Liver (tissue), 9 donors: ENCODE measurements around the gene ZNF639. TPM values are rescaled to one million over a fixed set of nuclear protein-coding genes. Genes with fewer than 3 reads are reported as not detected.
"Not testable (repeated sequence)": the region's sequence is repeated elsewhere in the genome, so short reads cannot be mapped to it uniquely, and the experiment has no call there.

Source experiments
- DNase-seq: peaks from one replicate; pipeline ENCODE4 v3.0.0-alpha.2; 2017; ENCODE audit warnings: low spot score
- H3K27ac ChIP-seq, 2 donors: one replicate each; pipeline ENCODE4 v1.7.0; 2013; ENCODE audit warnings: inconsistent platforms in 2 of 2, low read length in 2 of 2, control low read depth in 1 of 2, low read depth in 1 of 2, mild to moderate bottlenecking in 1 of 2
- H3K27me3 ChIP-seq, 4 donors: one replicate each; pipeline versions ENCODE4 v1.6.1 to v1.7.0; 2013; ENCODE audit warnings: low read length in 3 of 4, inconsistent platforms in 1 of 4, mild to moderate bottlenecking in 1 of 4, moderate library complexity in 1 of 4; ENCODE audit not compliant: control insufficient read depth in 4 of 4, insufficient read depth in 4 of 4
- H3K36me3 ChIP-seq, 4 donors: one replicate each; pipeline versions ENCODE4 v1.6.1 to v1.7.0; 2013; ENCODE audit warnings: low read length in 3 of 4, mild to moderate bottlenecking in 3 of 4, low read depth in 1 of 4, moderate library complexity in 1 of 4; ENCODE audit not compliant: control insufficient read depth in 4 of 4, insufficient read depth in 3 of 4
- H3K4me1 ChIP-seq, 4 donors: one replicate each; pipeline versions ENCODE4 v1.6.1 to v1.7.0; 2013; ENCODE audit warnings: low read length in 3 of 4, mild to moderate bottlenecking in 3 of 4, moderate library complexity in 1 of 4; ENCODE audit not compliant: control insufficient read depth in 4 of 4, insufficient read depth in 4 of 4
- H3K4me3 ChIP-seq, 3 donors: one replicate each; pipeline versions ENCODE4 v1.6.1 to v1.7.0; 2013; ENCODE audit warnings: low read length in 3 of 3, control low read depth in 1 of 3, low read depth in 1 of 3, mild to moderate bottlenecking in 1 of 3
- H3K9ac ChIP-seq, 2 donors: one replicate each; pipeline ENCODE4 v1.7.0; 2013; ENCODE audit warnings: low read length in 2 of 2, mild to moderate bottlenecking in 2 of 2, moderate library complexity in 2 of 2, control low read depth in 1 of 2, low read depth in 1 of 2
- H3K9me3 ChIP-seq, 4 donors: one replicate each; pipeline versions ENCODE4 v1.6.1 to v1.7.0; 2013; ENCODE audit warnings: low read length in 3 of 4; ENCODE audit not compliant: control insufficient read depth in 4 of 4
- EGR1 ChIP-seq, 2 donors: IDR thresholded peaks; 2 replicates each; pipeline ENCODE4 v1.6.1; 2016 to 2018; ENCODE audit warnings: antibody characterized with exemption in 2 of 2, low read depth in 2 of 2
- FOXA1 ChIP-seq: IDR thresholded peaks from 2 replicates; pipeline ENCODE4 v1.6.1; 2016; ENCODE audit warnings: antibody characterized with exemption
- FOXA2 ChIP-seq: IDR thresholded peaks from 2 replicates; pipeline ENCODE4 v1.6.1; 2016; ENCODE audit warnings: antibody characterized with exemption
- GABPA ChIP-seq, 2 donors: IDR thresholded peaks in 1 of 2; conservative IDR thresholded peaks in 1 of 2; 2 replicates each; pipeline ENCODE4 v1.6.1; 2016; ENCODE audit warnings: antibody characterized with exemption in 2 of 2, mild to moderate bottlenecking in 1 of 2, moderate library complexity in 1 of 2
- HNF4A ChIP-seq, 2 donors: conservative IDR thresholded peaks; 2 replicates each; pipeline ENCODE4 v1.6.1; 2016; ENCODE audit warnings: antibody characterized with exemption in 2 of 2, mild to moderate bottlenecking in 2 of 2
- HNF4G ChIP-seq: IDR thresholded peaks from 2 replicates; pipeline ENCODE4 v1.6.1; 2016; ENCODE audit warnings: antibody characterized with exemption
- MAX ChIP-seq: IDR thresholded peaks from 2 replicates; pipeline ENCODE4 v1.6.1; 2016; ENCODE audit warnings: antibody characterized with exemption
- RAD21 ChIP-seq, 2 donors: IDR thresholded peaks; 2 replicates each; pipeline ENCODE4 v1.6.1; 2016; ENCODE audit warnings: antibody characterized with exemption in 2 of 2, mild to moderate bottlenecking in 2 of 2
- SP1 ChIP-seq: IDR thresholded peaks from 2 replicates; pipeline ENCODE4 v1.6.1; 2018; ENCODE audit warnings: antibody characterized with exemption, mild to moderate bottlenecking
- YY1 ChIP-seq: IDR thresholded peaks from 2 replicates; pipeline ENCODE4 v1.6.1; 2016; ENCODE audit warnings: antibody characterized with exemption, mild to moderate bottlenecking
- WGBS: extraction: QIAGEN DNeasy Blood & Tissue Kit; methylation state at CpG from one replicate; pipeline ENCODE4 v1.1.7; 2013; 5-methylcytosine and 5-hydroxymethylcytosine counted together
- polyA plus RNA-seq, 2 donors: library from polyadenylated mRNA; stranded (reverse) in 1 of 2; unstranded in 1 of 2; fragments of 200-250 nt in 1 of 2; fragments of >200 nt in 1 of 2; fragmentation: Nextera tagmentation in 1 of 2; extraction: Ambion mirVana in 1 of 2; gene quantifications; one replicate each; pipeline versions ENCODE4 v1.2.1 to v1.2.3, GENCODE V29; 2013 to 2015
- total RNA-seq, 2 donors: library from RNA; depleted of rRNA; stranded (reverse); fragments of >200 nt; gene quantifications; one replicate each; pipeline ENCODE4 v1.2.3, GENCODE V29; 2014
- TF ChIP-seq, protein P1 (sequence below): fragments of 150-350 bp; IDR thresholded peaks from 2 replicates; pipeline ENCODE4 v1.5.1; 2017; ENCODE audit warnings: improper control_type of control experiment, low read depth, low read length; ENCODE audit not compliant: missing input control
- TF ChIP-seq, protein P2 (sequence below): IDR thresholded peaks from 2 replicates; pipeline ENCODE4 v1.6.1; 2016; ENCODE audit warnings: antibody characterized with exemption
- TF ChIP-seq, protein P3 (sequence below): IDR thresholded peaks from 2 replicates; pipeline ENCODE4 v1.6.1; 2016; ENCODE audit warnings: antibody characterized with exemption, mild to moderate bottlenecking
- donor health status: healthy.
- donor health status: healthy.
- donor health status: healthy.
- donor health status: healthy.
- donor health status: healthy.

Gene ZNF639, protein sequence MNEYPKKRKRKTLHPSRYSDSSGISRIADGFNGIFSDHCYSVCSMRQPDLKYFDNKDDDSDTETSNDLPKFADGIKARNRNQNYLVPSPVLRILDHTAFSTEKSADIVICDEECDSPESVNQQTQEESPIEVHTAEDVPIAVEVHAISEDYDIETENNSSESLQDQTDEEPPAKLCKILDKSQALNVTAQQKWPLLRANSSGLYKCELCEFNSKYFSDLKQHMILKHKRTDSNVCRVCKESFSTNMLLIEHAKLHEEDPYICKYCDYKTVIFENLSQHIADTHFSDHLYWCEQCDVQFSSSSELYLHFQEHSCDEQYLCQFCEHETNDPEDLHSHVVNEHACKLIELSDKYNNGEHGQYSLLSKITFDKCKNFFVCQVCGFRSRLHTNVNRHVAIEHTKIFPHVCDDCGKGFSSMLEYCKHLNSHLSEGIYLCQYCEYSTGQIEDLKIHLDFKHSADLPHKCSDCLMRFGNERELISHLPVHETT
- total RNA-seq = 10 to 100 TPM; 21.1 to 23.4 TPM
- 10 to 100 TPM in 1 of 2 donors, 1 to 10 TPM in 1; 8.7 to 11.6 TPM for polyA plus RNA-seq

- Histone ChIP-seq H3K4me1 (peaks cover 2 to 26% (median 13%) of the 10 kb centered on the region in 4 donors), H3K27ac (peak within 1 kb of the TSS; percentile 86 to 91), H3K9me3 (no peaks in the 10 kb centered on the region), H3K9ac (peak within 1 kb of the TSS; percentile 78 to 96), H3K27me3 (no peaks in the 10 kb centered on the region), H3K4me3 (peak within 1 kb of the TSS; percentile 66 to 95 (median 93)), H3K36me3 (peaks cover 0 to 4% (median 1%) of the 10 kb centered on the region in 4 donors)
- peak; percentile 85 for DNase-seq
- WGBS = under 1% methylated on average over 75 of the region's 75 CpGs
- TF ChIP-seq RAD21 (IDR thresholded peaks at IDR 0.05) = peak in 1 of 2 donors; percentile 38
- TF ChIP-seq, protein P1, sequence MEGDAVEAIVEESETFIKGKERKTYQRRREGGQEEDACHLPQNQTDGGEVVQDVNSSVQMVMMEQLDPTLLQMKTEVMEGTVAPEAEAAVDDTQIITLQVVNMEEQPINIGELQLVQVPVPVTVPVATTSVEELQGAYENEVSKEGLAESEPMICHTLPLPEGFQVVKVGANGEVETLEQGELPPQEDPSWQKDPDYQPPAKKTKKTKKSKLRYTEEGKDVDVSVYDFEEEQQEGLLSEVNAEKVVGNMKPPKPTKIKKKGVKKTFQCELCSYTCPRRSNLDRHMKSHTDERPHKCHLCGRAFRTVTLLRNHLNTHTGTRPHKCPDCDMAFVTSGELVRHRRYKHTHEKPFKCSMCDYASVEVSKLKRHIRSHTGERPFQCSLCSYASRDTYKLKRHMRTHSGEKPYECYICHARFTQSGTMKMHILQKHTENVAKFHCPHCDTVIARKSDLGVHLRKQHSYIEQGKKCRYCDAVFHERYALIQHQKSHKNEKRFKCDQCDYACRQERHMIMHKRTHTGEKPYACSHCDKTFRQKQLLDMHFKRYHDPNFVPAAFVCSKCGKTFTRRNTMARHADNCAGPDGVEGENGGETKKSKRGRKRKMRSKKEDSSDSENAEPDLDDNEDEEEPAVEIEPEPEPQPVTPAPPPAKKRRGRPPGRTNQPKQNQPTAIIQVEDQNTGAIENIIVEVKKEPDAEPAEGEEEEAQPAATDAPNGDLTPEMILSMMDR = peak; percentile 78
- no peak for TF ChIP-seq FOXA2
- peak; percentile 31 to 34 for TF ChIP-seq HNF4A (conservative IDR thresholded peaks at IDR 0.05)
- no peak for TF ChIP-seq HNF4G
These were observed at the start of gene ZNF639 for GRCh38 chr3:179322286-179323196. ZNF639 (plus strand) TSS chr3:179323031; CDS start chr3:179328294, 5,263 bp downstream.

DNA sequence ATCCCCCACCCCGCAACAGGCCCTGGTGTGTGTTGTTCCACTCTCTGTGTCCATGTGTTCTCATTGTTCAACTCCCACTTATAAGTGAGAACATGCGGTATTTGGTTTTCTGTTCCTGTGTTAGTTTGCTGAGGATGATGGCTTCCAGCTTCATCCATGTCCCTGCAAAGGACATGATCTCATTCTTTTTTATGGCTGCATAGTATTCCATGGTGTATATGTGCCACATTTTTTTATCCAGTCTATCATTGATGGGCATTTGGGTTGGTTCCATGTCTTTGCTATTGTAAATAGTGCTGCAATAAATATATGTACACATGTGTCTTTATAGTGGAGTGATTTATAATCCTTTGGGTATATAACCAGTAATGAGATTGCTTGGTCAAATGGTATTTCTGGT, 48.4 kb upstream of the ZNF639 start:
- H3K4me1 ChIP-seq, H3K27me3 ChIP-seq, H3K9me3 ChIP-seq, H3K27ac ChIP-seq, H3K36me3 ChIP-seq, H3K9ac ChIP-seq, H3K4me3 ChIP-seq, DNase-seq: not testable (repeated sequence)
- WGBS = 97% methylated on average over 2 of the region's 2 CpGs

- H3K36me3 ChIP-seq = no peaks in the 10 kb centered on the region
- H3K4me1 ChIP-seq = no peaks in the 10 kb centered on the region
- H3K9ac ChIP-seq = no peak overlapping the region
- no peak overlapping the region for H3K27ac ChIP-seq
- TF ChIP-seq SP1 = no peak
- TF ChIP-seq, protein P2, sequence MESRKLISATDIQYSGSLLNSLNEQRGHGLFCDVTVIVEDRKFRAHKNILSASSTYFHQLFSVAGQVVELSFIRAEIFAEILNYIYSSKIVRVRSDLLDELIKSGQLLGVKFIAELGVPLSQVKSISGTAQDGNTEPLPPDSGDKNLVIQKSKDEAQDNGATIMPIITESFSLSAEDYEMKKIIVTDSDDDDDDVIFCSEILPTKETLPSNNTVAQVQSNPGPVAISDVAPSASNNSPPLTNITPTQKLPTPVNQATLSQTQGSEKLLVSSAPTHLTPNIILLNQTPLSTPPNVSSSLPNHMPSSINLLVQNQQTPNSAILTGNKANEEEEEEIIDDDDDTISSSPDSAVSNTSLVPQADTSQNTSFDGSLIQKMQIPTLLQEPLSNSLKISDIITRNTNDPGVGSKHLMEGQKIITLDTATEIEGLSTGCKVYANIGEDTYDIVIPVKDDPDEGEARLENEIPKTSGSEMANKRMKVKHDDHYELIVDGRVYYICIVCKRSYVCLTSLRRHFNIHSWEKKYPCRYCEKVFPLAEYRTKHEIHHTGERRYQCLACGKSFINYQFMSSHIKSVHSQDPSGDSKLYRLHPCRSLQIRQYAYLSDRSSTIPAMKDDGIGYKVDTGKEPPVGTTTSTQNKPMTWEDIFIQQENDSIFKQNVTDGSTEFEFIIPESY = no peak
- TF ChIP-seq GABPA (IDR thresholded peaks at IDR 0.05 in 1 of 2, conservative IDR thresholded peaks at IDR 0.05 in 1 of 2) = no peak
- TF ChIP-seq HNF4A (conservative IDR thresholded peaks at IDR 0.05) = no peak
- TF ChIP-seq FOXA1 = no peak
- no peak for TF ChIP-seq MAX
- TF ChIP-seq, protein P1 = no peak
- no peak for TF ChIP-seq RAD21 (IDR thresholded peaks at IDR 0.05)
- TF ChIP-seq, protein P3, sequence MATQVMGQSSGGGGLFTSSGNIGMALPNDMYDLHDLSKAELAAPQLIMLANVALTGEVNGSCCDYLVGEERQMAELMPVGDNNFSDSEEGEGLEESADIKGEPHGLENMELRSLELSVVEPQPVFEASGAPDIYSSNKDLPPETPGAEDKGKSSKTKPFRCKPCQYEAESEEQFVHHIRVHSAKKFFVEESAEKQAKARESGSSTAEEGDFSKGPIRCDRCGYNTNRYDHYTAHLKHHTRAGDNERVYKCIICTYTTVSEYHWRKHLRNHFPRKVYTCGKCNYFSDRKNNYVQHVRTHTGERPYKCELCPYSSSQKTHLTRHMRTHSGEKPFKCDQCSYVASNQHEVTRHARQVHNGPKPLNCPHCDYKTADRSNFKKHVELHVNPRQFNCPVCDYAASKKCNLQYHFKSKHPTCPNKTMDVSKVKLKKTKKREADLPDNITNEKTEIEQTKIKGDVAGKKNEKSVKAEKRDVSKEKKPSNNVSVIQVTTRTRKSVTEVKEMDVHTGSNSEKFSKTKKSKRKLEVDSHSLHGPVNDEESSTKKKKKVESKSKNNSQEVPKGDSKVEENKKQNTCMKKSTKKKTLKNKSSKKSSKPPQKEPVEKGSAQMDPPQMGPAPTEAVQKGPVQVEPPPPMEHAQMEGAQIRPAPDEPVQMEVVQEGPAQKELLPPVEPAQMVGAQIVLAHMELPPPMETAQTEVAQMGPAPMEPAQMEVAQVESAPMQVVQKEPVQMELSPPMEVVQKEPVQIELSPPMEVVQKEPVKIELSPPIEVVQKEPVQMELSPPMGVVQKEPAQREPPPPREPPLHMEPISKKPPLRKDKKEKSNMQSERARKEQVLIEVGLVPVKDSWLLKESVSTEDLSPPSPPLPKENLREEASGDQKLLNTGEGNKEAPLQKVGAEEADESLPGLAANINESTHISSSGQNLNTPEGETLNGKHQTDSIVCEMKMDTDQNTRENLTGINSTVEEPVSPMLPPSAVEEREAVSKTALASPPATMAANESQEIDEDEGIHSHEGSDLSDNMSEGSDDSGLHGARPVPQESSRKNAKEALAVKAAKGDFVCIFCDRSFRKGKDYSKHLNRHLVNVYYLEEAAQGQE = no peak
- TF ChIP-seq YY1 = no peak
- TF ChIP-seq EGR1 (IDR thresholded peaks at IDR 0.05; ENCODE audit: low read depth in 2 of 2) = no peak
- no peak overlapping the region for H3K4me3 ChIP-seq
- no peaks in the 10 kb centered on the region for H3K27me3 ChIP-seq
- H3K9me3 ChIP-seq = no peaks in the 10 kb centered on the region
- 67% methylated on average over 3 of the region's 3 CpGs for WGBS
- no peak for DNase-seq
These were observed 46.8 kb upstream of the ZNF639 start for GRCh38 chr3:179276001-179276400.
